CD4-positive, alpha-beta memory T cell (primary cell): ENCODE data around the gene CX3CL1. TPM values are rescaled to one million over a fixed set of nuclear protein-coding genes. Genes with fewer than 3 reads are reported as not detected.

Experiments
- CTCF ChIA-PET: fragments of 350-600 bp; sonication (Branson Sonifier 250); formaldehyde crosslinking; loops from one replicate; lab custom pipeline; 2021; ENCODE audit warnings: inconsistent platforms; ENCODE audit not compliant: partially characterized antibody; lab: Charles Lee
- POLR2A ChIA-PET: fragments of 350-600 bp; sonication (Branson Sonifier 250); formaldehyde crosslinking; loops from one replicate; lab custom pipeline; 2021; ENCODE audit not compliant: partially characterized antibody; lab: Charles Lee
- DNase-seq, 5 donors: peaks; one replicate each; pipeline versions ENCODE4 v3.0.0 to v3.0.0-alpha.2; 2020 to 2022; ENCODE audit warnings: mixed read lengths in 1 of 5
- H3K27ac ChIP-seq: one replicate; pipeline ENCODE4 v1.7.0; 2013; ENCODE audit warnings: low read depth, low read length
- H3K27me3 ChIP-seq: 2 replicates; pipeline ENCODE4 v1.7.0; 2013; ENCODE audit warnings: mild to moderate bottlenecking, low read length, moderate library complexity; ENCODE audit not compliant: insufficient read depth
- H3K36me3 ChIP-seq: 2 replicates; pipeline ENCODE4 v1.7.0; 2013; ENCODE audit warnings: mild to moderate bottlenecking, low read length, moderate library complexity; ENCODE audit not compliant: insufficient read depth
- H3K4me1 ChIP-seq: 2 replicates; pipeline ENCODE4 v1.7.0; 2013; ENCODE audit warnings: mild to moderate bottlenecking, low read length, moderate library complexity; ENCODE audit not compliant: insufficient read depth
- H3K4me3 ChIP-seq, 2 donors: one replicate each; pipeline ENCODE4 v1.7.0; 2013; ENCODE audit warnings: low read length in 2 of 2, mild to moderate bottlenecking in 1 of 2
- H3K9me3 ChIP-seq, 2 donors: one replicate each; pipeline ENCODE4 v1.7.0; 2013; ENCODE audit warnings: low read length in 2 of 2, control low read depth in 1 of 2; ENCODE audit not compliant: control insufficient read depth in 1 of 2
- H3K27ac Mint-ChIP-seq, 7 donors: one replicate each; pipeline ENCODE4 v1.8.0; 2020 to 2021; ENCODE audit warnings: mixed read lengths in 7 of 7, mild to moderate bottlenecking in 6 of 7, inconsistent platforms in 3 of 7, moderate library complexity in 3 of 7
- H3K27me3 Mint-ChIP-seq, 2 donors: one replicate each; pipeline ENCODE4 v1.8.0; 2020 to 2021; ENCODE audit warnings: mixed read lengths in 2 of 2
- H3K36me3 Mint-ChIP-seq, 2 donors: one replicate each; pipeline ENCODE4 v1.8.0; 2020 to 2021; ENCODE audit warnings: mixed read lengths in 2 of 2, inconsistent platforms in 1 of 2, mild to moderate bottlenecking in 1 of 2
- H3K4me1 Mint-ChIP-seq, 4 donors: one replicate each; pipeline ENCODE4 v1.8.0; 2020 to 2021; ENCODE audit warnings: mixed read lengths in 4 of 4, mild to moderate bottlenecking in 1 of 4
- H3K4me3 Mint-ChIP-seq, 8 donors: one replicate each; pipeline ENCODE4 v1.8.0; 2020 to 2021; ENCODE audit warnings: mixed read lengths in 8 of 8, mild to moderate bottlenecking in 7 of 8, moderate library complexity in 6 of 8, inconsistent platforms in 3 of 8
- H3K9me3 Mint-ChIP-seq, 8 donors: one replicate each; pipeline ENCODE4 v1.8.0; 2020 to 2021; ENCODE audit warnings: mixed read lengths in 8 of 8, mild to moderate bottlenecking in 5 of 8, inconsistent platforms in 3 of 8, moderate library complexity in 1 of 8
- intact Hi-C: fragments of 100-400 bp; cut with micrococcal nuclease; formaldehyde crosslinking; loops from one replicate; pipeline ENCODE4 v1.15.1; 2023
- polyA plus RNA-seq, 2 donors: library from polyadenylated mRNA; unstranded; fragments of 300-500 nt; fragmentation: Illumina TruSeq; gene quantifications; one replicate each; pipeline ENCODE4 v1.2.3, GENCODE V29; 2021
- total RNA-seq, 2 experiments: library from RNA; stranded (reverse); gene quantifications; one replicate each; pipeline ENCODE4 v1.2.3, GENCODE V29; 2021

The CX3CL1 gene
- total and polyA plus RNA-seq, 4 experiments from 2014 or later, result not detected

DNA sequence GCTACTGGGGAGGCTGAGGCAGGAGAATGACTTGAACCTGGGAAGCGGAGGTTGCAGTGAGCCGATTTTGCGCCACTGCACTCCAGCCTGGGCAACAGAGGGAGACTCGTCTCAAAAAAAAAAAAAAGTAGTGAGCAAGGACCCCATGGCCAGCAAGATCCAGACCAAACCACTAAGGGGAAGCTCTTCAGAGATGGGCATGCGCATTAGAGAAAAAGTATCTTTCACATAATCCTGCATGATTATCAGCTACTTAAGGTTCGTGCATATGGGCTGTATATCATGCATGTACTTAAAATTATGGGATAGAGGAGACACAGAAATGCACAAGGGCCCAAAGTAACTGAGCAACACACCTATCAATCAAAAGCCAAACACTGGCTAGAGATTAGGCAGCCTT is 24.4 kb upstream of the CX3CL1 start:
- CTCF ChIA-PET, result no interaction called here
- H3K27me3 Mint-ChIP-seq, result peaks cover 40 to 58% of the 10 kb centered on the region in 2 donors

DNA sequence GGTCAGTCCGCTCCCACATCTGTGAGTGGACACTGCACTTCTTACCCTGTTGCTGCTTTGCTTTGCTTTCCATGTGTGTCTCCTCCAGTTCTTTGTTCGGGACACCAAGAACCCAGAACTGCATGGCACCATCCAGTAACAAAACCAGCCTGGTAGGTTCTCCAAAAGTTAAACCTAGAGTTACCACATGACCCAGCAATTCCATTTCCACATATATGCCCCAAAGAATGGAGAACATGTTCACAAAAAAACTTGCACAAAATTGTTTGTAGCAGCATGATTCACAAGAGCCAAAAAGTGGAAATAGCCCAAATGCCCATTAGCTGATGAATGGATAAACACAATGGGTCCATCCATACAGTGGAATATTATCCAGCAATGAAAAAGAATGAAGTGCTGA is 24.0 kb upstream of the CX3CL1 start:
- Mint-ChIP-seq H3K4me3 (no peak overlapping the region), H3K27me3 (peaks cover 38 to 55% of the 10 kb centered on the region in 2 donors), H3K36me3 (no peaks in the 10 kb centered on the region), H3K4me1 (peaks cover 10 to 15% (median 12%) of the 10 kb centered on the region in 4 donors), H3K9me3 (peaks cover 0 to 4% (median 2%) of the 10 kb centered on the region in 8 donors), H3K27ac (no peak overlapping the region)
- H3K27me3 ChIP-seq, result peaks cover 4% of the 10 kb centered on the region
- no peaks in the 10 kb centered on the region for H3K9me3 ChIP-seq
- no peaks in the 10 kb centered on the region for H3K36me3 ChIP-seq
- H3K4me1 ChIP-seq, result peaks cover 7% of the 10 kb centered on the region
- no peak overlapping the region for H3K27ac ChIP-seq
- no peak overlapping the region for H3K4me3 ChIP-seq
- no peak for DNase-seq
- ChIA-PET CTCF (no interaction called here), POLR2A (no interaction called here)
- intact Hi-C loops, result no loop called here

More for the DNA sequence above, 24.4 kb upstream of the CX3CL1 start:
- Mint-ChIP-seq H3K4me1 (peaks cover 10 to 15% (median 12%) of the 10 kb centered on the region in 4 donors), H3K4me3 (no peak overlapping the region), H3K27ac (no peak overlapping the region), H3K9me3 (peaks cover 0 to 4% (median 2%) of the 10 kb centered on the region in 8 donors), H3K36me3 (no peaks in the 10 kb centered on the region)
- H3K4me1 ChIP-seq, result peaks cover 7% of the 10 kb centered on the region
- no peaks in the 10 kb centered on the region for H3K9me3 ChIP-seq
- intact Hi-C loops, result no loop called here
- no peaks in the 10 kb centered on the region for H3K36me3 ChIP-seq
- DNase-seq, result no peak
- H3K27ac ChIP-seq, result no peak overlapping the region
- POLR2A ChIA-PET, result no interaction called here
- H3K4me3 ChIP-seq, result no peak overlapping the region
- peaks cover 4% of the 10 kb centered on the region for H3K27me3 ChIP-seq

DNA sequence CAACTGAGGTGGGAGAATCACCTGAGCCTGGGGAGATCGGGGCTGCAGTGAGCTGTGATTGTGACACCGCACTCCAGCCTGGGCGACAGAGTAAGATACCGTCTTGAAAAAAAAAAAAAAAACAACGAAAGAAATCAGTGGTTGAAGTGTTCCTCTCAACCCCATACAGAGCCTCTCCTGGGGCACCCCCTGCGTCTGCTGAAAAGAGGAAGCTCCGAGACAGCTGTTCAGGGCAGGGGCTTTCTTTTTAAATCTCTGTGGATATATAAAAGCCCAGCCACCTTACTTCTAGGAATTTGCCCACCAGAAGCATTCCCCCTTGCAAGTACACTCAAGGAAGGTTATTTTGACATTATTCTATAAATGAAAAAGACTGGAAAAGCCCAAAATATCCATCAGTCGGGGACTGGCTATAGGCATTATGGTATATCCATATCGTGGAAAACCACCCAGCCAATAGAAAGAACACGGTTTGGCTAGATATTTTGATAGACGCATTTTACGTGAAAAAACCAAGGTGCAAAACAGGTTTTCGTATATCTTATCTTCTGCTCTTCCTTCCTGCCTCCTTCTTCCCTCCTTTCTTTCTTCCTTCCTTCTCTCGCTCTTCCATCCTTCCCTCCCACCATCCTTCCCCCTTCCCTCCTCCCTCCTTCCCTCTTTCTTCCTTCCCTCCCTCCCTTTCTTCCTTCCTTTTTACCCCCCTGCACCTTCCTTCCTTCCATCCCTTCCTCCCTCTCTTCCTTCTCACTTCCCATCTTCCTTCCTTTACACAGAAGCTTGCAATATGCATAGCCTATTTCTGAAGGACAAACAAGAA is 22.9 kb upstream of the CX3CL1 start:
- H3K4me3 ChIP-seq, result no peak overlapping the region
- H3K4me1 ChIP-seq, result peaks cover 7% of the 10 kb centered on the region
- no peaks in the 10 kb centered on the region for H3K9me3 ChIP-seq
- Mint-ChIP-seq H3K4me3 (peak overlapping the region in 3 of 8 donors; percentile 7 to 50 (median 12)), H3K27me3 (peaks cover 35 to 49% of the 10 kb centered on the region in 2 donors), H3K4me1 (peaks cover 10 to 15% (median 12%) of the 10 kb centered on the region in 4 donors), H3K36me3 (no peaks in the 10 kb centered on the region), H3K9me3 (peaks cover 0 to 4% (median 2%) of the 10 kb centered on the region in 8 donors), H3K27ac (no peak overlapping the region)
- H3K27me3 ChIP-seq, result peaks cover 4% of the 10 kb centered on the region
- intact Hi-C loops, result no loop called here
- ChIA-PET CTCF (no interaction called here), POLR2A (interaction anchor here (0.6 kb wide), 1 partner anchor 27 kb away, joined by 3 read pairs; no protein-coding TSS in a partner anchor)
- DNase-seq, result no peak
- no peak overlapping the region for H3K27ac ChIP-seq
- H3K36me3 ChIP-seq, result no peaks in the 10 kb centered on the region

DNA sequence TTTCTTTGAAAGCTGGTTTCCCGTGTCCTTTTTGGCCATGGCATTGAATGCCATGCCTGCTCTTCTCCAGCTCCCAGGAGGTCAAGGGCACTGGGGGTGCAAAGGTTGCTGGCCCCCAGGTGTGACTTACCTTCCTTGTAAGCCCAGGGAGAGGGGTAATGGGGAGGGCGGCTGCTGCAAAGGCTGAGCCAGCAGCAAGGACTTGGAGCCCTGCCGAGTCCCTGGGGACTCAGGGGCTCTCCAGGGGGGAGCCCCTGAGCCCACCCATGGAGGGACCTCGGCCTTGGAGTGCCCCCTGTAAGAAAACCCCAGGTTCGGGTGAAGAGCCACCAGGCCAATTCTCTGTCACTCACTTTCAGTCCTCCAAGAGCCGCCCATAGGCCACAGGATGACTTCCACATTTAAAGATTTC is 19.6 kb upstream of the CX3CL1 start:
- H3K27me3 Mint-ChIP-seq, result peaks cover 21 to 27% of the 10 kb centered on the region in 2 donors
- Histone ChIP-seq H3K4me3 (no peak overlapping the region), H3K36me3 (no peaks in the 10 kb centered on the region), H3K27ac (no peak overlapping the region), H3K4me1 (no peaks in the 10 kb centered on the region), H3K27me3 (peaks cover 4% of the 10 kb centered on the region), H3K9me3 (no peaks in the 10 kb centered on the region)
- ChIA-PET CTCF (no interaction called here), POLR2A (no interaction called here)
- no peaks in the 10 kb centered on the region for H3K36me3 Mint-ChIP-seq
- intact Hi-C loops, result no loop called here
- H3K9me3 Mint-ChIP-seq, result peaks cover 0 to 4% (median 0%) of the 10 kb centered on the region in 8 donors
- no peak for DNase-seq
- no peak overlapping the region for H3K4me3 Mint-ChIP-seq
- peaks cover 5 to 7% (median 6%) of the 10 kb centered on the region in 4 donors for H3K4me1 Mint-ChIP-seq
- no peak overlapping the region for H3K27ac Mint-ChIP-seq

DNA sequence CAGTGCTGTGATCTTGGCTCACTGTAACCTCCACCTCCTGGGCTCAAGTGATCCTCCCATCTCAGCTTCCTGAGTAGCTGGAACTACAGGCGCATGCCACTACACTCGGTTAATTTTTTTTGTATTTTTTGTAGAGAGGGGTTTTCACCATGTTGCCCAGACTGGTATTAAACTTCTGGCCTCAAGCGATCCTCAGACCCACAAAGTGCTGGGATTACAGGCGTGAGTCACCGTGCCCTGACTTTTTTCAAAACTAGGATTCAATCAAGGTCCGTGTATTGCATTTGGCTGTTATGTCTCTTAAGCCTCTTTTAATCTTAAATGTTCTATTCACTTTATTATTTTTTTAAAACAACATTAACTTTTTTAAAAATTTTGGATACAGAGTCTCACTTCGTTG is 18.0 kb upstream of the CX3CL1 start:
- H3K27ac ChIP-seq, result no peak overlapping the region
- no peaks in the 10 kb centered on the region for H3K36me3 ChIP-seq
- CTCF ChIA-PET, result no interaction called here
- DNase-seq, result no peak
- peaks cover 0 to 4% (median 0%) of the 10 kb centered on the region in 8 donors for H3K9me3 Mint-ChIP-seq
- POLR2A ChIA-PET, result no interaction called here
- no peak overlapping the region for H3K4me3 Mint-ChIP-seq
- no peaks in the 10 kb centered on the region for H3K4me1 ChIP-seq
- peaks cover 0 to 4% (median 2%) of the 10 kb centered on the region in 4 donors for H3K4me1 Mint-ChIP-seq
- H3K4me3 ChIP-seq, result no peak overlapping the region
- H3K27me3 Mint-ChIP-seq, result peaks cover 12% of the 10 kb centered on the region in 2 donors
- intact Hi-C loops, result no loop called here
- H3K36me3 Mint-ChIP-seq, result no peaks in the 10 kb centered on the region
- H3K9me3 ChIP-seq, result no peaks in the 10 kb centered on the region
- H3K27ac Mint-ChIP-seq, result no peak overlapping the region
- no peaks in the 10 kb centered on the region for H3K27me3 ChIP-seq

DNA sequence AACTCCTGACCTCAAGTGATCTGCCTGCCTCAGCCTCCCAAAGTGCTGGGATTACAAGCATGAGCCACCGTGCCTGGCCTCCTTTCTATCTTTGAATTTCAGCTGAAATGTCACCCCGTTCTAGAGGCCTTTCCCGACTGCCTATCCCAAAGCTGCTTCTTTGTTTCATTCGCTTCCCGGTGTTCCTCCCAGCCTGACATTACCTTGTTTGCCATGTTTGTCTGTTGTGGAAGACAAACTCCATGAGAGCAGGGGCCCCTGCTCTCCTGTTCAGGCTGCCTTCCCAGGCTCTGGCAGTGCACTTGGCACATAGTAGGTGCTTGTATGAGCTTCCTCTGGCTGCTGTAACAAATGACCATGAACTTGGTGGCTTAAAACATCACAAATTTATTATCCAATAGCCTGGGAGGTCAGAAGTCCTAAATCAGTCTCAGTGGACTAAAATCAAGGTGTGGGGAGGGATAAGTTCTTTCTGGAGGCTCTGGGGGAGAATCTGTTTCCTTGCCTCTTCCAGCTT is 16.3 kb upstream of the CX3CL1 start:
- Histone ChIP-seq H3K4me1 (no peaks in the 10 kb centered on the region), H3K4me3 (no peak overlapping the region), H3K9me3 (no peaks in the 10 kb centered on the region), H3K27ac (no peak overlapping the region), H3K27me3 (no peaks in the 10 kb centered on the region), H3K36me3 (no peaks in the 10 kb centered on the region)
- Mint-ChIP-seq H3K9me3 (no peaks in the 10 kb centered on the region), H3K27ac (no peak overlapping the region), H3K4me3 (no peak overlapping the region), H3K36me3 (no peaks in the 10 kb centered on the region), H3K4me1 (no peaks in the 10 kb centered on the region), H3K27me3 (peaks cover 3 to 9% of the 10 kb centered on the region in 2 donors)
- ChIA-PET POLR2A (no interaction called here), CTCF (no interaction called here)
- intact Hi-C loops, result no loop called here
- DNase-seq, result no peak

DNA sequence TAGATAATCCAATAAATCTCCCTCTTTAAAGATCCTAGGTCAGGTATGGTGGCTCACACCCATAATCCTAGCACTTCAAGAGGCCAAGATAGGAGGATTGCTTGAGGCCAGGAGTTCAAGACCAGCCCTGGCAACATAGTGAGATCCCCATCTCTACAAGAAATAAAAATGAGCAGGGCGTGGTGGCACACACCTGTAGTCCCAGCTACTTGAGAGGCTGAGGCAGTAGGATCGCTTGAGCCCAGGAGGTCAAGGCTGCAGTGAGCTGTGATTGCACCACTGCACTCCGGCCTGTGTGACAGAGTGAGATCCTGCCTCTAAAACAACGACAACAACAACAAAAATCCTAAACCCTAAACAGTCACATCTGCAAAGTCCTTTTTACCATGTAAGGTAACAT is 15.7 kb upstream of the CX3CL1 start:
- no peak for DNase-seq
- no peak overlapping the region for H3K27ac Mint-ChIP-seq
- H3K27me3 Mint-ChIP-seq, result peaks cover 3 to 9% of the 10 kb centered on the region in 2 donors
- Histone ChIP-seq H3K36me3 (no peaks in the 10 kb centered on the region), H3K9me3 (no peaks in the 10 kb centered on the region), H3K27me3 (no peaks in the 10 kb centered on the region), H3K4me3 (no peak overlapping the region), H3K4me1 (no peaks in the 10 kb centered on the region), H3K27ac (no peak overlapping the region)
- no peaks in the 10 kb centered on the region for H3K4me1 Mint-ChIP-seq
- intact Hi-C loops, result no loop called here
- POLR2A ChIA-PET, result no interaction called here
- H3K36me3 Mint-ChIP-seq, result no peaks in the 10 kb centered on the region
- CTCF ChIA-PET, result no interaction called here
- H3K9me3 Mint-ChIP-seq, result no peaks in the 10 kb centered on the region
- H3K4me3 Mint-ChIP-seq, result no peak overlapping the region
